H1 (cell line): Measurements from ENCODE around the gene TRIP13.

Experiments
- EZH2 ChIP-seq: fragments of 200-600 bp; sonication (generic); IDR thresholded peaks from 2 replicates; pipeline ENCODE4 v1.7.1; 2012; ENCODE audit warnings: low read depth, mild to moderate bottlenecking, moderate library complexity, low read length, inconsistent platforms; ENCODE audit not compliant: severe bottlenecking
- TF ChIP-seq, protein P1 (sequence below): IDR thresholded peaks from 2 replicates; pipeline ENCODE4 v1.6.1; 2011; ENCODE audit warnings: low read length, improper control_type of control experiment

DNA sequence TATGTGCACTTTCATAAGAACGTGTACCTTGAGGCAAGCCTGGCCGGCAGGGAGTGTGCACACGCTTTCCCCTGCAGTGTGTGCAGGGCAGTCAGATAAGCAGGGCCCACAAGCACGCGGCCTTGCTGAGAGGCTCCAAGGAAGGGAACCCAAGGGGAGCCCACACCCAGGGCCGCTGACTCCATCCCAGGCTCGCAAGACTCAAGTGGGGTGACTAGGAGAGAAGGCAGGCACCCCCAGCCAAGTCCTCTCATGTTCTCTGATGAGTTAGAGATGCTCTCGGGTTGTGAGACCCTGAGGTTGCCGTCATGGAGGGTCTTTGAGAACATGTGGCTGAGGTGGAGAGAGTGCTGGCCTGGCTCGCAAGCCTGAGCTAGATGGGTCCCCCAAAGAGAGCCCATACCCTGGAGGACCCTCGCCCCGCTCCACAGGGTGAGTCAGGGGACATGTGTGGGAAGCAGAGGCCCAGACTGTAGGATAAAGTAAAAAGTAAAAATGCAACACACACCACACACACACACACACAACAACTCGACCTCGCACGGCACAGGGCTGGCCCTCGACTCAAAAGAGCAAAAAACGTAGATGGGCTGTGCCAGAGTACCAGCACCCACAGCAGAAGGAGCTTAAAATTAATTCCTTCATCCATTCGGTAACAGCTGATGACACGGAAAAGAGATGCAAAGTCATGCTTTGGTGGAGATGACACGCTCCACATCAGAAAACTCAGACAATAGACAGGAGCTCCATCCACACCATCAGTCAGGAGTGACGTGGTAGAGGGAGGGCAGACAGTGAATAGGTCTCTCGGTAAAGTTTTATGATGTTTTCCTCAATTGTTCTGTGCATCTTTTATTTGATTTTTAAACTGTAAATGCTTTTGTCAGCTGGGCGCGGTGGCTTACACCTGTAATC, 61.1 kb downstream of the TRIP13 start:
- TF ChIP-seq EZH2: no peak
- TF ChIP-seq, protein P1, sequence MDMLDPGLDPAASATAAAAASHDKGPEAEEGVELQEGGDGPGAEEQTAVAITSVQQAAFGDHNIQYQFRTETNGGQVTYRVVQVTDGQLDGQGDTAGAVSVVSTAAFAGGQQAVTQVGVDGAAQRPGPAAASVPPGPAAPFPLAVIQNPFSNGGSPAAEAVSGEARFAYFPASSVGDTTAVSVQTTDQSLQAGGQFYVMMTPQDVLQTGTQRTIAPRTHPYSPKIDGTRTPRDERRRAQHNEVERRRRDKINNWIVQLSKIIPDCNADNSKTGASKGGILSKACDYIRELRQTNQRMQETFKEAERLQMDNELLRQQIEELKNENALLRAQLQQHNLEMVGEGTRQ: no peak
